DOHH2 (cell line): ENCODE measurements around the gene KREMEN2.
A peak's percentile ranks its signal among the peaks of the same experiment; 100 is the strongest.

Experiments
- H3F3A ChIP-seq: fragments of 200-600 bp; sonication (generic), shearing (Covaris generic); 2 replicates; pipeline ENCODE4 v1.6.0; 2016; ENCODE audit warnings: antibody characterized with exemption, mild to moderate bottlenecking; ENCODE audit not compliant: control insufficient read depth, insufficient read depth
- H3K27ac ChIP-seq: fragments of 200-600 bp; sonication (generic); 2 replicates; pipeline ENCODE4 v1.5.1; 2014; ENCODE audit warnings: low read depth, mild to moderate bottlenecking, low read length, moderate library complexity
- H3K27me3 ChIP-seq: fragments of 200-600 bp; sonication (generic); 2 replicates; pipeline ENCODE4 v1.6.1; 2014; ENCODE audit warnings: mild to moderate bottlenecking, low read length, mixed read lengths; ENCODE audit not compliant: control insufficient read depth
- H3K36me3 ChIP-seq: fragments of 200-600 bp; sonication (generic); 2 replicates; pipeline ENCODE4 v1.6.1; 2014; ENCODE audit warnings: mild to moderate bottlenecking, low read length, moderate library complexity, mixed read lengths; ENCODE audit not compliant: control insufficient read depth
- H3K4me1 ChIP-seq: fragments of 200-600 bp; sonication (generic); 2 replicates; pipeline ENCODE4 v1.6.1; 2014; ENCODE audit warnings: mild to moderate bottlenecking, low read length, mixed read lengths; ENCODE audit not compliant: control insufficient read depth
- H3K4me2 ChIP-seq: fragments of 200-600 bp; sonication (generic); 2 replicates; pipeline ENCODE4 v1.6.0; 2014; ENCODE audit warnings: mild to moderate bottlenecking, low read length, moderate library complexity
- H3K4me3 ChIP-seq: fragments of 200-600 bp; sonication (generic); 2 replicates; pipeline ENCODE4 v1.5.1; 2014; ENCODE audit warnings: mild to moderate bottlenecking, low read length, mixed read lengths
- H3K79me2 ChIP-seq: fragments of 200-600 bp; sonication (generic); 2 replicates; pipeline ENCODE4 v1.6.1; 2014; ENCODE audit warnings: mild to moderate bottlenecking, low read length, mixed read lengths; ENCODE audit not compliant: control insufficient read depth
- H3K9me2 ChIP-seq: fragments of 200-600 bp; sonication (generic); replicated peaks from 2 replicates; pipeline ENCODE4 v1.6.1; 2014; ENCODE audit warnings: mild to moderate bottlenecking, low read length, mixed read lengths; ENCODE audit not compliant: control insufficient read depth
- H3K9me3 ChIP-seq: fragments of 200-600 bp; sonication (generic); 2 replicates; pipeline ENCODE4 v1.6.1; 2014; ENCODE audit warnings: antibody characterized with exemption, low read length, mixed read lengths; ENCODE audit not compliant: control insufficient read depth, insufficient read depth
- H4K20me1 ChIP-seq: fragments of 200-600 bp; sonication (generic); 2 replicates; pipeline ENCODE4 v1.6.0; 2014; ENCODE audit warnings: low read depth, mild to moderate bottlenecking, antibody characterized with exemption, low read length, moderate library complexity; ENCODE audit not compliant: control insufficient read depth, insufficient read depth
- EZH2phosphoT487 ChIP-seq: fragments of 200-600 bp; sonication (generic); IDR thresholded peaks from 2 replicates; pipeline ENCODE4 v1.6.1; 2017; ENCODE audit warnings: borderline replicate concordance, mild to moderate bottlenecking, antibody characterized with exemption, low read length, moderate library complexity, mixed read lengths
- TF ChIP-seq, protein P1 (sequence below): fragments of 200-600 bp; sonication (generic); IDR thresholded peaks from one replicate; pipeline ENCODE4 v1.5.1; 2014; ENCODE audit warnings: antibody characterized with exemption, mild to moderate bottlenecking, low read depth, low read length; ENCODE audit not compliant: poor library complexity, severe bottlenecking

KREMEN2 gene

DNA sequence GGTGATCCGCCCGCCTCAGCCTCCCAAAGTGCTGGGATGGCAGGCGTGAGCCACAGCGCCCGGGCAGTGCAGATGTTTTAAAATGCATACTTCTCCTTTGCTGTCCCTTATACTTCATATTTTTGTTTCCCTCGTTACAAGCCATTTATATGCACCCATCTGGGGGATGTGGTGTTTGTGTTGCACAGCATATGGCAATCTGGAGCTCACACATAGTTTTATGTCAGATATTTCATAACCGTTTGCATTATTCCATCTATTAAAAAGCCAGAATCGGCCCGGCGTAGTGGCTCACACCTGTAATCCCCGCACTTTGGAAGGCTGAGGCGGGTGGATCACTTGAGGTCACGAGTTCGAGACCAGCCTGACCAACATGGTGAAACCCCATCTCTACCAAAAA lies 40.6 kb upstream of the KREMEN2 start:
- Histone ChIP-seq H3K4me1 (peaks cover 12% of the 10 kb centered on the region), H3K36me3 (peaks cover 3% of the 10 kb centered on the region; the same call in 1 of the 2 replicates), H3F3A (no peaks in the 10 kb centered on the region; the same call in 1 of the 2 replicates), H3K9me3 (no peaks in the 10 kb centered on the region), H3K27me3 (no peaks in the 10 kb centered on the region), H3K4me2 (no peak overlapping the region), H3K4me3 (no peak overlapping the region), H3K9me2 (no peaks in the 10 kb centered on the region), H3K27ac (no peak overlapping the region), H4K20me1 (no peaks in the 10 kb centered on the region; the same call in 1 of the 2 replicates), H3K79me2 (no peaks in the 10 kb centered on the region)
- TF ChIP-seq EZH2phosphoT487, result no peak

DNA sequence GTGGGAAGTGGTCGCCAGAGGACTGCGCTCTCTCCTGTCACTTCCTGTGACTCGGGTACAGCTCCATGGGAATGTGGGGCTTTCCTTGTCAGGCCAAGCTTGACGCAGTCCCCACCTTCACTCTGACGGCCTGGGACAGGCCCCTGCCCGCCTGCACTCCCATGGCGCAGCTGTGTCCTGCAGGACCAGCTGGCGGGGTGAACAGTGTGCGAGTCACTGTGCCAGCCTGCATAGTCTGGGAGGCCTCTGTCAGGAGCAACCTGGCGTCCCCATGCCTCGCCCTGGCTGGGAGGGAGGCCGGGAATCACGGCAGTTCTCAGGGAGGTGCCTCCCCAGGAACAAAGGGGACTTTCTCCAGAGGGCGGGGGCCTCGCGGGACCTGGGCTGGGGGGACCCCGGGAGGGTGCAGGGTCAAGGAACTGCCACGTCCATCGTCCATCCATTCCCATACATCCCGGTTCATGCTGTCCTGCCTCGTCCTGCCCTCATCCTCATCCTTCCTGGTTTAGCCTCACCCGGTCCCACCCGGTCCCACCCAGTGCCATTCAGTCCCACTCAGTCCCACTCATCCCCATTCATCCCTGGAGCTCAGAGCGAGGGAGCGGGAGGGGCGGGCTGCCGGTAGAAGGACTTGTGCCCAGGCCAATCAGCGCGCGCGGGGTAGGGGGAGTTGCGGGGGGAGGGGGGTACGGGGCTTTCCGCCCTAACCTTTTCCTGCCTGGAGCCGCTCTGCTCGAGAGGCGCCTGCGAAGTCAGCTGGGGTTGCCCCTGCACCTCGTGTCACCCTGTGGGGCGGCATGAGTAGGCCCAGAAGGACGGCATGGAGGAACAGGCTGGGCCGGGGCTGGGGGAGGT lies 38.9 kb upstream of the KREMEN2 start:
- Histone ChIP-seq H3K4me3 (no peak overlapping the region), H3K9me3 (no peaks in the 10 kb centered on the region), H3K79me2 (no peaks in the 10 kb centered on the region), H3K4me1 (peaks cover 10% of the 10 kb centered on the region), H3K27me3 (no peaks in the 10 kb centered on the region), H3K36me3 (peaks cover 3% of the 10 kb centered on the region), H3K27ac (no peak overlapping the region), H3F3A (no peaks in the 10 kb centered on the region; the same call in 1 of the 2 replicates), H3K4me2 (no peak overlapping the region), H3K9me2 (no peaks in the 10 kb centered on the region), H4K20me1 (no peaks in the 10 kb centered on the region; the same call in 1 of the 2 replicates)
- TF ChIP-seq, protein P1, sequence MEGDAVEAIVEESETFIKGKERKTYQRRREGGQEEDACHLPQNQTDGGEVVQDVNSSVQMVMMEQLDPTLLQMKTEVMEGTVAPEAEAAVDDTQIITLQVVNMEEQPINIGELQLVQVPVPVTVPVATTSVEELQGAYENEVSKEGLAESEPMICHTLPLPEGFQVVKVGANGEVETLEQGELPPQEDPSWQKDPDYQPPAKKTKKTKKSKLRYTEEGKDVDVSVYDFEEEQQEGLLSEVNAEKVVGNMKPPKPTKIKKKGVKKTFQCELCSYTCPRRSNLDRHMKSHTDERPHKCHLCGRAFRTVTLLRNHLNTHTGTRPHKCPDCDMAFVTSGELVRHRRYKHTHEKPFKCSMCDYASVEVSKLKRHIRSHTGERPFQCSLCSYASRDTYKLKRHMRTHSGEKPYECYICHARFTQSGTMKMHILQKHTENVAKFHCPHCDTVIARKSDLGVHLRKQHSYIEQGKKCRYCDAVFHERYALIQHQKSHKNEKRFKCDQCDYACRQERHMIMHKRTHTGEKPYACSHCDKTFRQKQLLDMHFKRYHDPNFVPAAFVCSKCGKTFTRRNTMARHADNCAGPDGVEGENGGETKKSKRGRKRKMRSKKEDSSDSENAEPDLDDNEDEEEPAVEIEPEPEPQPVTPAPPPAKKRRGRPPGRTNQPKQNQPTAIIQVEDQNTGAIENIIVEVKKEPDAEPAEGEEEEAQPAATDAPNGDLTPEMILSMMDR, result no peak
- TF ChIP-seq EZH2phosphoT487, result no peak

DNA sequence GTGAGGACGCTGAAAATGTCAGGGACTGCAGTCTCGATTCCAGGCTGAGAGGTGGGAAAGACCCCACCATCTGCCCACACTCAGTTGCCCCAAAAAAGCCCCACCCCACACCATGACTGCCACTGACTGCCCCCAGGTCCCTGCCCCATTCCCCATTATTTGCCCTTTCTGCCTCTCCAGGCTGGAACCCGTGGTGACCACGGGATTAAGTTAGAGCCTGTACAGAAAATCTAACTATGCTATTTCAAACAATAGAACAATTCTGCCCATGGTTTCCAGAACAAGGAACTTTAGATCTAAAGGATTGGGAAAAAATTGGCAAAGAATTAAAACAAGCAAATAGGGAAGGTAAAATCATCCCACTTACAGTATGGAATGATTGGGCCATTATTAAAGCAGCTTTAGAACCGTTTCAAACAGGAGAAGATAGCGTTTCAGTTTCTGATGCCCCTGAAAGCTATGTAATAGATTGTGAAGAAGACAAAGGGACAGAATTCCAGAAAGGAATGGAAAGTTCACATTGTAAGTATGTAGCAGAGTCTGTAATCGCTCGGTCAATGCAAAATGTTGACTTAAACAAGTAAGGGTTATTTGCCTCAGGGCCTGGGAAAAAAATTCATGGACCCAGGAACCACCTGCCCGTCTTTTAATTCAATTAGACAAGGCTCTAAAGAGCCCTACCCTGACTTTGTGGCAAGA lies 38.0 kb upstream of the KREMEN2 start:
- H3K4me2 ChIP-seq, result no peak overlapping the region
- no peaks in the 10 kb centered on the region for H3K79me2 ChIP-seq
- H3K4me3 ChIP-seq, result no peak overlapping the region
- H3K27me3 ChIP-seq, result no peaks in the 10 kb centered on the region
- TF ChIP-seq, protein P1, result no peak
- no peak for TF ChIP-seq EZH2phosphoT487
- no peaks in the 10 kb centered on the region; the same call in 1 of the 2 replicates for H4K20me1 ChIP-seq
- no peaks in the 10 kb centered on the region; the same call in 1 of the 2 replicates for H3F3A ChIP-seq
- no peaks in the 10 kb centered on the region for H3K9me2 ChIP-seq
- H3K36me3 ChIP-seq, result peaks cover 3% of the 10 kb centered on the region
- H3K4me1 ChIP-seq, result peaks cover 10% of the 10 kb centered on the region
- no peaks in the 10 kb centered on the region for H3K9me3 ChIP-seq
- H3K27ac ChIP-seq, result no peak overlapping the region

DNA sequence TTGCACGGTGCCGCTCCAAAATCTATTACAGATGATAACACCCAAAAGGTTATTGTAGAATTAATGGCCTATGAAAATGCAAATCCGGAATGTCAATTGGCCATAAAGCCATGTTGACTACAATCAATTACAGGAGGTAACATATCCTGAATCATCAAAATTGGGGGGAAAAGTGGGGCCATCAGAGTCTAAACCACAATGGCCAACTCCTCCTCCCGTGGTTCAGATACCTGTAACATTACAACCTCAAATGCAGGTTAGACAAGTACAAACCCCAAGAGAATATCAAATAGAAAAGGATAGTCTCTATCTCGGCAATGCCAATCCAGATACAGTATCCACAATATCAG lies 37.5 kb upstream of the KREMEN2 start:
- H3K9me3 ChIP-seq, result no peaks in the 10 kb centered on the region
- no peaks in the 10 kb centered on the region; the same call in 1 of the 2 replicates for H3F3A ChIP-seq
- peaks cover 3% of the 10 kb centered on the region for H3K36me3 ChIP-seq
- H3K4me3 ChIP-seq, result peak overlapping the region; percentile 23; the same call in 1 of the 2 replicates
- H3K27ac ChIP-seq, result no peak overlapping the region
- no peaks in the 10 kb centered on the region for H3K9me2 ChIP-seq
- H3K4me1 ChIP-seq, result peaks cover 10% of the 10 kb centered on the region
- H4K20me1 ChIP-seq, result no peaks in the 10 kb centered on the region; the same call in 1 of the 2 replicates
- no peaks in the 10 kb centered on the region for H3K79me2 ChIP-seq
- no peaks in the 10 kb centered on the region for H3K27me3 ChIP-seq
- TF ChIP-seq EZH2phosphoT487, result no peak
- TF ChIP-seq, protein P1, result no peak
- H3K4me2 ChIP-seq, result peak overlapping the region; percentile 52
